Prostate gland (tissue), 2 donors: ENCODE data around the gene TAPBP. TPM values are rescaled to one million over a fixed set of nuclear protein-coding genes. Genes with fewer than 3 reads are reported as not detected.

Experiments
- DNase-seq: peaks from one replicate; pipeline ENCODE4 v3.0.0-alpha.2; 2019; ENCODE audit warnings: low spot score
- H3K27ac ChIP-seq, 2 donors: fragments of 200-600 bp; sonication (generic); 2 replicates each; pipeline ENCODE4 v1.5.1; 2017 to 2019
- H3K27me3 ChIP-seq: fragments of 200-600 bp; sonication (generic); replicated peaks from 2 replicates; pipeline ENCODE4 v1.5.1; 2019; ENCODE audit not compliant: insufficient read depth
- H3K36me3 ChIP-seq, 2 donors: fragments of 200-600 bp; sonication (generic); 1 replicate in 1 of 2; 2 replicates in 1 of 2; pipeline versions ENCODE4 v1.5.1 to v1.8.1; 2017 to 2019
- H3K4me1 ChIP-seq: fragments of 200-600 bp; sonication (generic); replicated peaks from 2 replicates; pipeline ENCODE4 v1.5.1; 2019
- H3K4me3 ChIP-seq, 2 donors: fragments of 200-600 bp; sonication (generic); 2 replicates each; pipeline ENCODE4 v1.5.1; 2017 to 2019
- H3K9me3 ChIP-seq: fragments of 200-600 bp; sonication (generic); 2 replicates; pipeline ENCODE4 v1.5.1; 2017
- POLR2A ChIP-seq: fragments of 450-650 bp; IDR thresholded peaks from one replicate; pipeline ENCODE4 v1.6.1; 2016; ENCODE audit warnings: antibody characterized with exemption, mild to moderate bottlenecking
- POLR2AphosphoS5 ChIP-seq: sonication (generic); formaldehyde crosslinking; IDR thresholded peaks from one replicate; pipeline ENCODE4 v1.6.1; 2017; ENCODE audit warnings: antibody characterized with exemption
- WGBS: methylation state at CpG from one replicate; pipeline ENCODE4 v1.1.5; 2018; 5-methylcytosine and 5-hydroxymethylcytosine counted together
- intact Hi-C: fragments of 100-400 bp; cut with DNase I; formaldehyde crosslinking; loops from one replicate; pipeline ENCODE4 v1.14.2; 2022
- total RNA-seq, 2 donors: library from RNA; depleted of rRNA; stranded (reverse); fragments of >200 nt; gene quantifications; one replicate each; pipeline ENCODE4 v1.1.0, GENCODE V29; 2016
- TF ChIP-seq, protein P1 (sequence below), 4 experiments: fragments of 200-600 bp in 2 of 4; fragments of 450-650 bp in 2 of 4; sonication (generic) in 2 of 4; IDR thresholded peaks; 1 replicate in 3 of 4; 2 replicates in 1 of 4; pipeline ENCODE4 v1.5.1; 2016 to 2019; ENCODE audit warnings: antibody characterized with exemption in 4 of 4, mild to moderate bottlenecking in 2 of 4, moderate library complexity in 2 of 4

TAPBP gene
- total RNA-seq, 2 donors from 2014 or later = 190 to 192 TPM

- Histone ChIP-seq H3K9me3 (no peaks in the 10 kb centered on the region), H3K4me1 (no peaks in the 10 kb centered on the region), H3K27me3 (no peaks in the 10 kb centered on the region), H3K36me3 (no peaks in the 10 kb centered on the region), H3K27ac (no peak overlapping the region), H3K4me3 (no peak overlapping the region)
- 74% methylated on average over 6 of the region's 6 CpGs for WGBS
- intact Hi-C loops = no loop called here
- TF ChIP-seq POLR2A (no peak), POLR2AphosphoS5 (no peak)
- TF ChIP-seq, protein P1, sequence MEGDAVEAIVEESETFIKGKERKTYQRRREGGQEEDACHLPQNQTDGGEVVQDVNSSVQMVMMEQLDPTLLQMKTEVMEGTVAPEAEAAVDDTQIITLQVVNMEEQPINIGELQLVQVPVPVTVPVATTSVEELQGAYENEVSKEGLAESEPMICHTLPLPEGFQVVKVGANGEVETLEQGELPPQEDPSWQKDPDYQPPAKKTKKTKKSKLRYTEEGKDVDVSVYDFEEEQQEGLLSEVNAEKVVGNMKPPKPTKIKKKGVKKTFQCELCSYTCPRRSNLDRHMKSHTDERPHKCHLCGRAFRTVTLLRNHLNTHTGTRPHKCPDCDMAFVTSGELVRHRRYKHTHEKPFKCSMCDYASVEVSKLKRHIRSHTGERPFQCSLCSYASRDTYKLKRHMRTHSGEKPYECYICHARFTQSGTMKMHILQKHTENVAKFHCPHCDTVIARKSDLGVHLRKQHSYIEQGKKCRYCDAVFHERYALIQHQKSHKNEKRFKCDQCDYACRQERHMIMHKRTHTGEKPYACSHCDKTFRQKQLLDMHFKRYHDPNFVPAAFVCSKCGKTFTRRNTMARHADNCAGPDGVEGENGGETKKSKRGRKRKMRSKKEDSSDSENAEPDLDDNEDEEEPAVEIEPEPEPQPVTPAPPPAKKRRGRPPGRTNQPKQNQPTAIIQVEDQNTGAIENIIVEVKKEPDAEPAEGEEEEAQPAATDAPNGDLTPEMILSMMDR (IDR thresholded peaks at IDR 0.05) = no peak
- DNase-seq = no peak
Observed at GRCh38 chr6:33339193-33339592, 25.3 kb upstream of the TAPBP start.

GRCh38 chr6:33336495-33336894, 22.6 kb upstream of the TAPBP start:
- 94% methylated on average over 3 of the region's 3 CpGs for WGBS
- H3K27me3 ChIP-seq = no peaks in the 10 kb centered on the region
- H3K9me3 ChIP-seq = no peaks in the 10 kb centered on the region
- intact Hi-C loops = no loop called here
- TF ChIP-seq POLR2A (no peak), POLR2AphosphoS5 (no peak)
- TF ChIP-seq, protein P1 (IDR thresholded peaks at IDR 0.05) = no peak
- DNase-seq = no peak
- no peak overlapping the region for H3K4me3 ChIP-seq
- H3K27ac ChIP-seq = no peak overlapping the region
- no peaks in the 10 kb centered on the region for H3K4me1 ChIP-seq
- H3K36me3 ChIP-seq = no peaks in the 10 kb centered on the region

DNA sequence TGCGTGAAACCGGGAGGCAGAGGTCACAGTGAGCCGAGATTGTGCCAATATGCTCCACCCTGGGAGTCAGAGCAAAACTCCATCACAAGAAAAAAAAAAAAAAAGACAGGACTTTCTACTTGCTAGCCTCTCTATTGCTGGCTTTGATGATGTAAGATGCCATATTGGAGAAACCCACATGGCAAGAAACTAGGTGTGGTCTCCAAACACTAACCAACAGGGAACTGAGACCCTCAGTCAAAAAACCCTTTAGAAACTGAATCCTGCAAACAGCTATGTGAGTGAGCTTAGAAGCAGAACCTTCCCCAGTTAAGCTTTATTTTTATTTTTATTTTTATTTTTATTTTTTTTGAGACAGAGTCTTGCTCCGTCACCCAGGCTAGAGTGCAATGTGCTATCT, 22.0 kb upstream of the TAPBP start:
- no peak for DNase-seq
- Histone ChIP-seq H3K4me3 (no peak overlapping the region), H3K9me3 (no peaks in the 10 kb centered on the region), H3K27ac (no peak overlapping the region), H3K27me3 (no peaks in the 10 kb centered on the region), H3K4me1 (no peaks in the 10 kb centered on the region), H3K36me3 (no peaks in the 10 kb centered on the region)
- TF ChIP-seq POLR2AphosphoS5 (no peak), POLR2A (no peak)
- TF ChIP-seq, protein P1 (IDR thresholded peaks at IDR 0.05) = no peak
- intact Hi-C loops = no loop called here
- WGBS = 80% methylated on average over 4 of the region's 4 CpGs

- DNase-seq = no peak
- 91% methylated on average over 4 of the region's 4 CpGs for WGBS
Observed at GRCh38 chr6:33333666-33334065, 19.8 kb upstream of the TAPBP start.

DNA sequence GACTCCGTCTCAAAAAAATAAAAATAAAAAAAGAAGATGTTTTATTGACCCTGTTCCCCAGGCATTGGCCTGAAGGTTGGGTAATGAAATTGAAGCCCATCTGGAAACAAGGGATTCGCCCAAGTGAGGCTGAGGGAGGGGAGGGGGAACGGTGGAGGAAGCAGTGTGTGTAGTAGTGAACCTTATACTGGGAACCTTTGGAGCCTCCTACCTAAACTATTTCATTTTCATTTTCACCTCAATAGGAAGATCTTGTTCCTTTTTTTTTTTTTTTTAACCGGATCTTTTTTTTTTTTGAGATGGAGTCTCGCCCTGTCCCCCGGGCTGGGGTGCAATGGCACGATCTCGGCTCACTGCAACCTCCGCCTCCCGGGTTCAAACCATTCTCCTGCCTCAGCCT, 16.9 kb upstream of the TAPBP start:
- Histone ChIP-seq H3K4me3 (no peak overlapping the region), H3K9me3 (no peaks in the 10 kb centered on the region), H3K27ac (no peak overlapping the region), H3K36me3 (no peaks in the 10 kb centered on the region), H3K27me3 (no peaks in the 10 kb centered on the region), H3K4me1 (no peaks in the 10 kb centered on the region)
- intact Hi-C loops = no loop called here
- no peak for TF ChIP-seq POLR2A
- no peak for TF ChIP-seq POLR2AphosphoS5
- TF ChIP-seq, protein P1 (IDR thresholded peaks at IDR 0.05) = no peak
- WGBS = 85% methylated on average over 10 of the region's 10 CpGs
- DNase-seq = no peak

More at GRCh38 chr6:33333666-33334065, 19.8 kb upstream of the TAPBP start:
- intact Hi-C loops = no loop called here
- Histone ChIP-seq H3K36me3 (no peaks in the 10 kb centered on the region), H3K27me3 (no peaks in the 10 kb centered on the region), H3K4me3 (no peak overlapping the region), H3K9me3 (no peaks in the 10 kb centered on the region), H3K27ac (no peak overlapping the region), H3K4me1 (no peaks in the 10 kb centered on the region)
- TF ChIP-seq POLR2A = no peak
- TF ChIP-seq, protein P1 (IDR thresholded peaks at IDR 0.05) = no peak
